Large intestine (tissue), 12 donors: ENCODE data around the gene CLASRP. TPM values are rescaled to one million over a fixed set of nuclear protein-coding genes. Genes with fewer than 3 reads are reported as not detected.
A peak's percentile ranks its signal among the peaks of the same experiment; 100 is the strongest.
"Not testable (repeated sequence)": the region's sequence is repeated elsewhere in the genome, so short reads cannot be mapped to it uniquely, and the experiment has no call there.

Source experiments
- DNase-seq, 2 donors: peaks; one replicate each; pipeline versions ENCODE4 v3.0.0 to v3.0.0-alpha.2; 2013
- H3K27ac ChIP-seq: one replicate; pipeline ENCODE4 v1.5.1; 2013; ENCODE audit warnings: low read length
- H3K27me3 ChIP-seq: 2 replicates; pipeline ENCODE4 v1.6.1; 2013; ENCODE audit warnings: low read length; ENCODE audit not compliant: control insufficient read depth, insufficient read depth
- H3K36me3 ChIP-seq: 2 replicates; pipeline ENCODE4 v1.6.1; 2013; ENCODE audit warnings: low read length; ENCODE audit not compliant: control insufficient read depth, insufficient read depth
- H3K4me1 ChIP-seq: one replicate; pipeline ENCODE4 v1.6.1; 2013; ENCODE audit warnings: low read length; ENCODE audit not compliant: control insufficient read depth, insufficient read depth
- H3K4me3 ChIP-seq: one replicate; pipeline ENCODE4 v1.5.1; 2013; ENCODE audit warnings: low read length
- H3K9me3 ChIP-seq: one replicate; pipeline ENCODE4 v1.6.1; 2013; ENCODE audit warnings: mild to moderate bottlenecking, low read depth, low read length, moderate library complexity; ENCODE audit not compliant: control insufficient read depth
- WGBS: methylation state at CpG from one replicate; pipeline ENCODE4 v1.1.5; 2013; ENCODE audit warnings: low lambda C conversion rate; ENCODE audit not compliant: insufficient coverage; 5-methylcytosine and 5-hydroxymethylcytosine counted together
- long read RNA-seq, 11 donors: transcript quantifications; one replicate each; lab custom pipeline, GENCODE V29; 2026
- polyA plus RNA-seq: library from polyadenylated mRNA; unstranded; fragments of 120-200 nt; gene quantifications from one replicate; pipeline ENCODE4 v1.2.1, GENCODE V29; 2013

The CLASRP gene
- polyA plus RNA-seq = 81.6 TPM
- long read RNA-seq, donor 1, partial matches to known transcripts = 0 of 5 reads
- long read RNA-seq, donor 1, other reads (novel, unspliced or antisense) = 0 of 5 reads
- long read RNA-seq, donor 2, partial matches to known transcripts = 0 of 8 reads
- long read RNA-seq, donor 2, other reads (novel, unspliced or antisense) = 0 of 8 reads
- long read RNA-seq, donor 3, partial matches to known transcripts = 15 of 18 reads
- long read RNA-seq, donor 3, other reads (novel, unspliced or antisense) = 0 of 18 reads
- long read RNA-seq, donor 4, partial matches to known transcripts = 0 of 3 reads
- long read RNA-seq, donor 4, other reads (novel, unspliced or antisense) = 0 of 3 reads
- long read RNA-seq, donor 5, partial matches to known transcripts = 0 of 3 reads
- long read RNA-seq, donor 5, other reads (novel, unspliced or antisense) = 0 of 3 reads
- long read RNA-seq, donor 6, partial matches to known transcripts = 0 of 9 reads
- long read RNA-seq, donor 6, other reads (novel, unspliced or antisense) = 0 of 9 reads
- long read RNA-seq, donor 7, partial matches to known transcripts = 0 of 3 reads
- long read RNA-seq, donor 7, other reads (novel, unspliced or antisense) = 0 of 3 reads
- long read RNA-seq, donor 8, partial matches to known transcripts = 0 of 12 reads
- long read RNA-seq, donor 8, other reads (novel, unspliced or antisense) = 0 of 12 reads
- long read RNA-seq, donor 9, partial matches to known transcripts = 0 of 10 reads
- long read RNA-seq, donor 9, other reads (novel, unspliced or antisense) = 0 of 10 reads
- long read RNA-seq, donor 10, partial matches to known transcripts = 0 of 6 reads
- long read RNA-seq, donor 10, other reads (novel, unspliced or antisense) = 0 of 6 reads
- long read RNA-seq, donor 11, partial matches to known transcripts = 5 of 8 reads
- long read RNA-seq, donor 11, other reads (novel, unspliced or antisense) = 0 of 8 reads

- WGBS = 13% methylated on average over 8 of the region's 62 CpGs
- Histone ChIP-seq H3K4me1 (peaks cover 11% of the 10 kb centered on the region), H3K27ac (peak within 1 kb of the TSS; percentile 90), H3K9me3 (peaks cover 2% of the 10 kb centered on the region), H3K4me3 (peak within 1 kb of the TSS; percentile 90), H3K27me3 (no peaks in the 10 kb centered on the region), H3K36me3 (peaks cover 46% of the 10 kb centered on the region)
- DNase-seq = peak; percentile 89 to 92
Measured at GRCh38 chr19:45038931-45039893, at the start of gene CLASRP. Gene CLASRP, plus strand, starts transcription at chr19:45039045. Its CDS starts 1,168 bp downstream, at chr19:45040213.

GRCh38 chr19:44990459-44990858 is 48.4 kb upstream of the CLASRP start:
- H3K4me1 ChIP-seq = no peaks in the 10 kb centered on the region
- no CpG with 5 or more reads among the region's 14 CpGs for WGBS
- H3K36me3 ChIP-seq = peaks cover 78% of the 10 kb centered on the region
- no peaks in the 10 kb centered on the region for H3K9me3 ChIP-seq
- no peak for DNase-seq
- H3K27ac ChIP-seq = no peak overlapping the region
- no peak overlapping the region for H3K4me3 ChIP-seq
- H3K27me3 ChIP-seq = no peaks in the 10 kb centered on the region

GRCh38 chr19:44990966-44991365 is 47.9 kb upstream of the CLASRP start:
- H3K36me3 ChIP-seq = peaks cover 73% of the 10 kb centered on the region
- H3K4me3 ChIP-seq = no peak overlapping the region
- H3K4me1 ChIP-seq = no peaks in the 10 kb centered on the region
- H3K9me3 ChIP-seq = no peaks in the 10 kb centered on the region
- no peak for DNase-seq
- WGBS = no CpG with 5 or more reads among the region's 12 CpGs
- H3K27me3 ChIP-seq = no peaks in the 10 kb centered on the region
- H3K27ac ChIP-seq = no peak overlapping the region

GRCh38 chr19:44992336-44993163 is 46.3 kb upstream of the CLASRP start:
- Histone ChIP-seq H3K4me3 (no peak overlapping the region), H3K27me3 (no peaks in the 10 kb centered on the region), H3K36me3 (peaks cover 57% of the 10 kb centered on the region), H3K4me1 (no peaks in the 10 kb centered on the region), H3K9me3 (no peaks in the 10 kb centered on the region), H3K27ac (no peak overlapping the region)
- no CpG with 5 or more reads among the region's 44 CpGs for WGBS
- DNase-seq = no peak

- Histone ChIP-seq H3K9me3 (no peaks in the 10 kb centered on the region), H3K4me1 (no peaks in the 10 kb centered on the region), H3K27ac (no peak overlapping the region), H3K4me3 (no peak overlapping the region), H3K27me3 (no peaks in the 10 kb centered on the region), H3K36me3 (peaks cover 47% of the 10 kb centered on the region)
- DNase-seq = no peak
- no CpG with 5 or more reads among the region's 6 CpGs for WGBS
Measured at GRCh38 chr19:44993526-44993925, 45.3 kb upstream of the CLASRP start.

- Histone ChIP-seq H3K9me3 (no peaks in the 10 kb centered on the region), H3K27ac (no peak overlapping the region), H3K4me1 (no peaks in the 10 kb centered on the region), H3K27me3 (no peaks in the 10 kb centered on the region), H3K36me3 (peaks cover 42% of the 10 kb centered on the region), H3K4me3 (no peak overlapping the region)
- WGBS = no CpG with 5 or more reads among the region's 12 CpGs
- DNase-seq = no peak
Measured at GRCh38 chr19:44993926-44994537, 44.8 kb upstream of the CLASRP start.

GRCh38 chr19:44998025-44998424 is 40.8 kb upstream of the CLASRP start:
- no peak for DNase-seq
- Histone ChIP-seq H3K4me3 (no peak overlapping the region), H3K27me3 (no peaks in the 10 kb centered on the region), H3K4me1 (peaks cover 11% of the 10 kb centered on the region), H3K27ac (no peak overlapping the region), H3K36me3 (peaks cover 4% of the 10 kb centered on the region), H3K9me3 (no peaks in the 10 kb centered on the region)
- WGBS = 83% methylated on average over 2 of the region's 4 CpGs

- H3K36me3 ChIP-seq, H3K27me3 ChIP-seq, H3K9me3 ChIP-seq, H3K27ac ChIP-seq, DNase-seq, H3K4me3 ChIP-seq: not testable (repeated sequence)
- WGBS = 100% methylated on average over 1 of the region's 12 CpGs
- peaks cover 11% of the 10 kb centered on the region for H3K4me1 ChIP-seq
Measured at GRCh38 chr19:44999131-44999925, 39.5 kb upstream of the CLASRP start.
